HEK293 (cell line): ENCODE results near the gene PIGBOS1.
A peak's percentile ranks its signal among the peaks of the same experiment; 100 is the strongest.

Experiments used
- CTCF ChIA-PET: fragments of 350-600 bp; formaldehyde crosslinking; extraction: SDS; loops from one replicate; lab custom pipeline; 2021; ENCODE audit warnings: antibody characterized with exemption; lab: Yijun Ruan, JAX
- POLR2A ChIA-PET: fragments of 300-600 bp; formaldehyde crosslinking; extraction: SDS; loops from one replicate; lab custom pipeline; 2020; ENCODE audit warnings: antibody characterized with exemption, inconsistent platforms; lab: Yijun Ruan, JAX
- H3K27ac ChIP-seq: fragments of 200-500 bp; sonication (Bioruptor generic); 2 replicates; pipeline ENCODE4 v1.5.1; 2014; ENCODE audit warnings: low read depth, low read length, control low read depth, inconsistent platforms; ENCODE audit errors: extremely low read depth
- H3K36me3 ChIP-seq, 2 experiments: fragments of 200-500 bp in 1 of 2; sonication (Bioruptor generic) in 1 of 2; 1 replicate in 1 of 2; 2 replicates in 1 of 2; pipeline ENCODE4 v1.5.1; 2014 to 2017; ENCODE audit warnings: inconsistent platforms in 2 of 2, low read length in 2 of 2; ENCODE audit not compliant: control insufficient read depth in 2 of 2, insufficient read depth in 1 of 2
- H3K4me1 ChIP-seq: fragments of 200-500 bp; sonication (Bioruptor generic); 2 replicates; pipeline ENCODE4 v1.5.1; 2014; ENCODE audit warnings: mild to moderate bottlenecking, low read length, inconsistent platforms; ENCODE audit not compliant: control insufficient read depth, insufficient read depth
- H3K4me3 ChIP-seq: 2 replicates; pipeline ENCODE4 v1.5.1; 2011; ENCODE audit warnings: low read depth, mild to moderate bottlenecking, control low read depth, low read length, moderate library complexity
- H3K9me3 ChIP-seq: fragments of 200-500 bp; sonication (Bioruptor generic); 2 replicates; pipeline ENCODE4 v1.5.1; 2014; ENCODE audit warnings: low read depth, low read length, inconsistent platforms; ENCODE audit not compliant: control insufficient read depth, insufficient read depth
- BCL6B ChIP-seq: fragments of 450-650 bp; formaldehyde crosslinking; IDR thresholded peaks from 2 replicates; pipeline ENCODE4 v1.5.1; 2017; ENCODE audit warnings: missing biosample characterization, missing genetic modification characterization
- GLIS1 ChIP-seq: fragments of 450-650 bp; formaldehyde crosslinking; IDR thresholded peaks from 2 replicates; pipeline ENCODE4 v1.5.1; 2016; ENCODE audit warnings: missing biosample characterization, missing genetic modification characterization
- INSM2 ChIP-seq: fragments of 450-650 bp; formaldehyde crosslinking; IDR thresholded peaks from 2 replicates; pipeline ENCODE4 v1.5.1; 2016; ENCODE audit warnings: missing biosample characterization, missing genetic modification characterization
- SP7 ChIP-seq: fragments of 450-650 bp; formaldehyde crosslinking; IDR thresholded peaks from 2 replicates; pipeline ENCODE4 v1.5.1; 2016; ENCODE audit warnings: missing biosample characterization, missing genetic modification characterization
- ZBTB20 ChIP-seq: fragments of 450-650 bp; formaldehyde crosslinking; IDR thresholded peaks from 2 replicates; pipeline ENCODE4 v1.5.1; 2016; ENCODE audit warnings: missing biosample characterization, missing genetic modification characterization
- ZBTB48 ChIP-seq: fragments of 450-650 bp; formaldehyde crosslinking; IDR thresholded peaks from 2 replicates; pipeline ENCODE4 v1.5.1; 2016; ENCODE audit warnings: missing biosample characterization, missing genetic modification characterization
- ZNF114 ChIP-seq: fragments of 450-650 bp; formaldehyde crosslinking; IDR thresholded peaks from 2 replicates; pipeline ENCODE4 v1.5.0; 2017; ENCODE audit warnings: missing biosample characterization, missing genetic modification characterization
- ZNF148 ChIP-seq: fragments of 450-650 bp; formaldehyde crosslinking; IDR thresholded peaks from 2 replicates; pipeline ENCODE4 v1.5.0; 2017; ENCODE audit warnings: missing biosample characterization, missing genetic modification characterization, borderline replicate concordance
- ZNF239 ChIP-seq: fragments of 450-650 bp; formaldehyde crosslinking; IDR thresholded peaks from 2 replicates; pipeline ENCODE4 v1.5.1; 2016; ENCODE audit warnings: missing biosample characterization, missing genetic modification characterization
- ZNF404 ChIP-seq: fragments of 450-650 bp; formaldehyde crosslinking; IDR thresholded peaks from 2 replicates; pipeline ENCODE4 v1.5.1; 2017; ENCODE audit warnings: missing biosample characterization, missing genetic modification characterization
- ZNF423 ChIP-seq: fragments of 450-650 bp; formaldehyde crosslinking; IDR thresholded peaks from 2 replicates; pipeline ENCODE4 v1.5.1; 2016; ENCODE audit warnings: missing biosample characterization, missing genetic modification characterization
- ZNF626 ChIP-seq: fragments of 450-650 bp; sonication (Bioruptor Pico); formaldehyde crosslinking; IDR thresholded peaks from 2 replicates; pipeline ENCODE4 v1.5.1; 2018; ENCODE audit warnings: missing biosample characterization, missing genetic modification characterization, inconsistent platforms
- ZNF658 ChIP-seq: fragments of 450-650 bp; formaldehyde crosslinking; IDR thresholded peaks from 2 replicates; pipeline ENCODE4; 2016; ENCODE audit warnings: missing biosample characterization, missing genetic modification characterization
- ZNF701 ChIP-seq: fragments of 450-650 bp; formaldehyde crosslinking; IDR thresholded peaks from 2 replicates; pipeline ENCODE4 v1.5.1; 2016; ENCODE audit warnings: missing biosample characterization, missing genetic modification characterization
- ZNF843 ChIP-seq: fragments of 450-650 bp; formaldehyde crosslinking; IDR thresholded peaks from 2 replicates; pipeline ENCODE4 v1.5.1; 2016; ENCODE audit warnings: missing biosample characterization, missing genetic modification characterization
- ZXDB ChIP-seq: fragments of 450-650 bp; formaldehyde crosslinking; IDR thresholded peaks from 2 replicates; pipeline ENCODE4 v1.5.1; 2016; ENCODE audit warnings: missing biosample characterization, missing genetic modification characterization

The PIGBOS1 gene

DNA sequence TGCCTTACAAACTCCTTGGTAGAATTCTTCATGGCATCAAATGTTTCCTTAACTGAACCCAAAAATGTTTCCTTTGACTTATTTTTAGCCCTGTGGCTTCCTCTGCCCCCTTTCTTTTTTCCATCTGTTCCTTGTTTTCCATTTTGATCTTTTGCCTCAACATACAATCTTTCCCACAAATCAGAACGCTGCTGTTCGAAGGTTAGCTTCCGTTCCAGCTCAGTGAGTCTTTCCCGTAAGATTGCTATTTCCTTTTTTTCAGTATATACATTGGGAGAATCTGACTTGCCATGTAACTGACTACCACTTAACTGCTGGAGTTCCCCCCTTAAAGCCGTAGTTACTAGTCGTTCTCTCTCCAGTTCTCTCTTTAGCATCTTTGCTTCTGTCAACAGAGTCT lies 41.3 kb upstream of the PIGBOS1 start:
- no peak overlapping the region for H3K27ac ChIP-seq

DNA sequence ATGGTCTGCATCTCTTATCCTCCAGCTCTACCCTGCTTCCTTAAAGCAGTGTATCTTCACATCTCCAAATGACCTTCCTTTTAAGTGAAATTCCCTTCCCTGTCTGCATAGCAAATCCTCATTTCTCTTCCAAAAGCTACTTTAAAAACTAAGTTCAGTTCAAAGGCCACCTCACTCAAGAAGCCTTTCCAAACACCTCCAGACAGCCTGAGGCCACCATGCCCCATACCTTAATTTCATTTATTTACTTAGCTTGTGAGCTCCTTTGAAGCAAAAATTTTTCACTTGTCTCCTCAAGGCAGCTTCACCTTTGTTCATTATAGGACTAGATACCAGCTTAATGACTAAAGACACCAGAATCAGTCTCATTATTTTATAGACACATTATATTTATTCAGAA lies 39.5 kb upstream of the PIGBOS1 start:
- ChIA-PET CTCF (interaction anchor here (0.6 to 1.2 kb wide), 4 partner anchors 9 to 1718 kb away, joined by 3 to 4 read pairs (median 4); no protein-coding TSS in a partner anchor), POLR2A (no interaction called here)
- no peak overlapping the region for H3K4me3 ChIP-seq
- no peaks in the 10 kb centered on the region; a peak in 1 of 3 replicates for H3K36me3 ChIP-seq
- no peaks in the 10 kb centered on the region for H3K9me3 ChIP-seq
- TF ChIP-seq ZNF658 (tag by site-specific recombination) (no peak), INSM2 (tag by site-specific recombination) (no peak), ZNF701 (tag by site-specific recombination) (no peak), ZNF404 (no peak), GLIS1 (tag by site-specific recombination) (no peak), ZXDB (tag by site-specific recombination) (no peak), ZNF114 (tag by site-specific recombination) (no peak), ZNF423 (tag by site-specific recombination) (no peak), ZBTB20 (tag by site-specific recombination) (no peak), BCL6B (tag by site-specific recombination) (no peak), ZNF626 (tag by site-specific recombination) (no peak), ZNF843 (tag by site-specific recombination) (no peak)
- no peaks in the 10 kb centered on the region for H3K4me1 ChIP-seq
- H3K27ac ChIP-seq: no peak overlapping the region

More for the DNA sequence above, 41.3 kb upstream of the PIGBOS1 start:
- no peak for TF ChIP-seq ZNF239 (tag by site-specific recombination)
- TF ChIP-seq ZNF148 (tag by site-specific recombination): no peak
- TF ChIP-seq, all 188 proteins: peak for 0
- POLR2A ChIA-PET: no interaction called here
- H3K4me3 ChIP-seq: no peak overlapping the region
- CTCF ChIA-PET: interaction anchor here (0.7 to 0.9 kb wide), 2 partner anchors 9 to 78 kb away, joined by 3 read pairs; no protein-coding TSS in a partner anchor
- no peaks in the 10 kb centered on the region for H3K4me1 ChIP-seq
- no peaks in the 10 kb centered on the region; a peak in 1 of 3 replicates for H3K36me3 ChIP-seq
- H3K9me3 ChIP-seq: no peaks in the 10 kb centered on the region

GRCh38 chr15:55357774-55358173 lies 38.9 kb upstream of the PIGBOS1 start:
- ChIA-PET POLR2A (no interaction called here), CTCF (interaction anchor here (0.6 kb wide), 1 partner anchor 1718 kb away, joined by 3 read pairs; no protein-coding TSS in a partner anchor)

More at GRCh38 chr15:55357774-55358173, 38.9 kb upstream of the PIGBOS1 start:
- TF ChIP-seq ZBTB48 (no peak), SP7 (tag by site-specific recombination) (0 out of 2 replicates have a peak, but pooled peaks have one; percentile 33)
- no peaks in the 10 kb centered on the region for H3K4me1 ChIP-seq
- no peaks in the 10 kb centered on the region; a peak in 1 of 3 replicates for H3K36me3 ChIP-seq
- H3K9me3 ChIP-seq: no peaks in the 10 kb centered on the region
- H3K27ac ChIP-seq: no peak overlapping the region
- H3K4me3 ChIP-seq: no peak overlapping the region
